Duodenal mucosa (tissue), 2 donors: Measurements from ENCODE around the gene ABHD14A.

ENCODE experiments used
- H3K27ac ChIP-seq: one replicate; pipeline ENCODE4 v1.7.0; 2013; ENCODE audit warnings: low read depth, low read length
- H3K27me3 ChIP-seq, 2 donors: one replicate each; pipeline ENCODE4 v1.7.0; 2013; ENCODE audit warnings: low read length in 2 of 2, control low read depth in 1 of 2; ENCODE audit not compliant: insufficient read depth in 2 of 2, control insufficient read depth in 1 of 2
- H3K36me3 ChIP-seq, 2 donors: one replicate each; pipeline ENCODE4 v1.7.0; 2013; ENCODE audit warnings: low read length in 2 of 2, control low read depth in 1 of 2; ENCODE audit not compliant: insufficient read depth in 2 of 2, control insufficient read depth in 1 of 2
- H3K4me1 ChIP-seq, 2 donors: one replicate each; pipeline ENCODE4 v1.7.0; 2013; ENCODE audit warnings: low read length in 2 of 2, control low read depth in 1 of 2; ENCODE audit not compliant: insufficient read depth in 2 of 2, control insufficient read depth in 1 of 2
- H3K4me3 ChIP-seq, 2 donors: one replicate each; pipeline ENCODE4 v1.7.0; 2013; ENCODE audit warnings: low read length in 2 of 2, low read depth in 1 of 2
- H3K9ac ChIP-seq, 2 donors: one replicate each; pipeline ENCODE4 v1.7.0; 2013; ENCODE audit warnings: low read length in 2 of 2, low read depth in 1 of 2
- H3K9me3 ChIP-seq, 2 donors: one replicate each; pipeline ENCODE4 v1.7.0; 2013; ENCODE audit warnings: low read length in 2 of 2, control low read depth in 1 of 2; ENCODE audit not compliant: control insufficient read depth in 1 of 2

The ABHD14A gene

DNA sequence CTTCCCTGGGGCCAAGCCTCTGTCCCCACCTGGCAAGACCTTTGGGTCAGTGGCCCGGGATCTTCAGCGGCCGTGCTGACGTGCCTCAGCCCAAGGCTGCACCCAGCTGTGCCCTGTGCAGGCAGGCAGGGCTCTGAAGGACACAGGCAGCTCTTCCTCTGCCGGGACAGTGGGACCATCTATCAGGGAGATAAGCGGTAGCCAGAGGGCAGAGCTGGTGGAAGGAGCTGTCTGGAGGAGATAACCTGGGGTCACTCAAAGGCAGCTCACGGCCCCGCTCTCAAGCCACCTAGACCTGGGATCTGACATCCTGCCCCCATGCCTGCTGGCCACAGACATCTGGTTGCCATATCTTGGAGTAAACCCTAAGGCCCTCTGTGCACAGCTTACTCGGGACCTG is 54.2 kb downstream of the ABHD14A start:
- H3K27me3 ChIP-seq, result no peaks in the 10 kb centered on the region
- no peak overlapping the region for H3K27ac ChIP-seq
- H3K4me3 ChIP-seq, result no peak overlapping the region
- no peaks in the 10 kb centered on the region for H3K36me3 ChIP-seq
- H3K4me1 ChIP-seq, result no peaks in the 10 kb centered on the region
- H3K9ac ChIP-seq, result no peak overlapping the region
- H3K9me3 ChIP-seq, result no peaks in the 10 kb centered on the region

DNA sequence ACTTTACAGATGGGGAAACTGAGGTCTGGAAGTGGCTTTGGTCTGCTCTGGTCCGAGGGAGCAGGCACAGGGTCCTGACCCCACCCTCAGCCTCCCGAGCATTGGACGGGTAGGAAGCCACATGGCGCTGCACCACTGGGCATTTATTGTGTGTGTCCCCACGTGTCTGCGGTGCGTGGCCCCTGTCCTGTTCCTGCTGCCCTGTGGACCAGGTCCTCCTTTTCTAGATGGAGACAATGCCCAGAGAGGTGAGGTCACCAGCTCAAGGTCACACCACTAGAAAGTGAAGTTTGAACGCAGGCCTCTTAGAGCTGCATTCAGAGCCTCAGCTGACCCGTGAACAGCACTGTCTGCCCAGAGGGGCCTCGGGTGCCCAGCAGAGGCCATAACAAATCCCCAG is 54.7 kb downstream of the ABHD14A start:
- H3K9me3 ChIP-seq, result no peaks in the 10 kb centered on the region
- no peaks in the 10 kb centered on the region for H3K36me3 ChIP-seq
- no peak overlapping the region for H3K4me3 ChIP-seq
- no peak overlapping the region for H3K27ac ChIP-seq
- no peak overlapping the region for H3K9ac ChIP-seq
- H3K27me3 ChIP-seq, result no peaks in the 10 kb centered on the region
- H3K4me1 ChIP-seq, result no peaks in the 10 kb centered on the region
